CD4-positive, alpha-beta T cell (primary cell): ENCODE results near the gene SFTPB. TPM values are rescaled to one million over a fixed set of nuclear protein-coding genes. Genes with fewer than 3 reads are reported as not detected.

ENCODE experiments used
- ATAC-seq: fragments of 200-7000 bp; cut with Tn5 transposase; one replicate; pipeline ENCODE4 v1.10.0; 2022; ENCODE audit warnings: mild to moderate bottlenecking; ENCODE audit not compliant: poor library complexity
- CTCF ChIA-PET: fragments of 350-600 bp; sonication (Branson Sonifier 250); formaldehyde crosslinking; loops from one replicate; lab custom pipeline; 2021; ENCODE audit warnings: antibody characterized with exemption, inconsistent platforms; lab: Charles Lee
- POLR2A ChIA-PET: fragments of 350-600 bp; sonication (Branson Sonifier 250); formaldehyde crosslinking; loops from one replicate; lab custom pipeline; 2021; ENCODE audit warnings: antibody characterized with exemption, inconsistent platforms; lab: Charles Lee
- DNase-seq, 14 experiments: peaks; one replicate each; pipeline ENCODE4 v3.0.0-alpha.2; 2013 to 2020; ENCODE audit warnings: mixed read lengths in 2 of 14
- H3K27ac ChIP-seq, 2 donors: one replicate each; pipeline versions ENCODE4 v1.5.1 to v1.7.0; 2013; ENCODE audit warnings: low read length in 2 of 2, low read depth in 1 of 2, mild to moderate bottlenecking in 1 of 2
- H3K27me3 ChIP-seq, 2 experiments: 1 replicate in 1 of 2; 2 replicates in 1 of 2; pipeline versions ENCODE4 v1.6.1 to v1.7.0; 2013; ENCODE audit warnings: low read length in 2 of 2, control low read depth in 1 of 2, mild to moderate bottlenecking in 1 of 2, moderate library complexity in 1 of 2; ENCODE audit not compliant: insufficient read depth in 2 of 2, control insufficient read depth in 1 of 2
- H3K36me3 ChIP-seq: one replicate; pipeline ENCODE4 v1.6.1; 2013; ENCODE audit warnings: low read length, control low read depth; ENCODE audit not compliant: insufficient read depth
- H3K4me1 ChIP-seq: one replicate; pipeline ENCODE4 v1.6.1; 2013; ENCODE audit warnings: low read length, control low read depth; ENCODE audit not compliant: insufficient read depth
- H3K4me3 ChIP-seq: one replicate; pipeline ENCODE4 v1.5.1; 2013; ENCODE audit warnings: mild to moderate bottlenecking, low read length, moderate library complexity
- H3K9me3 ChIP-seq, 2 experiments: 1 replicate in 1 of 2; 2 replicates in 1 of 2; pipeline versions ENCODE4 v1.6.1 to v1.7.0; 2013; ENCODE audit warnings: low read length in 2 of 2, mild to moderate bottlenecking in 2 of 2, control low read depth in 1 of 2, moderate library complexity in 1 of 2; ENCODE audit not compliant: control insufficient read depth in 1 of 2, insufficient read depth in 1 of 2
- H3K27ac Mint-ChIP-seq: one replicate; pipeline ENCODE4 v1.8.0; 2020; ENCODE audit warnings: mixed read lengths
- H3K27me3 Mint-ChIP-seq: one replicate; pipeline ENCODE4 v1.8.0; 2021; ENCODE audit warnings: mixed read lengths
- H3K36me3 Mint-ChIP-seq: one replicate; pipeline ENCODE4 v1.8.0; 2021; ENCODE audit warnings: low read depth, mixed read lengths
- H3K4me1 Mint-ChIP-seq: one replicate; pipeline ENCODE4 v1.8.0; 2021; ENCODE audit warnings: low read depth, mixed read lengths
- H3K4me3 Mint-ChIP-seq: one replicate; pipeline ENCODE4 v1.8.0; 2020; ENCODE audit warnings: mild to moderate bottlenecking, mixed read lengths
- H3K9me3 Mint-ChIP-seq: one replicate; pipeline ENCODE4 v1.8.0; 2020; ENCODE audit warnings: mixed read lengths
- intact Hi-C, 2 experiments: fragments of 100-400 bp; cut with DNase I in 1 of 2; cut with micrococcal nuclease in 1 of 2; formaldehyde crosslinking; loops; one replicate each; pipeline versions ENCODE4 v1.15.1 to v1.9.0; 2023 to 2025; cut with DNase I, micrococcal nuclease
- total RNA-seq, 174 experiments: library from RNA in 2 of 174; stranded (reverse) in 2 of 174; gene quantifications; one replicate each; pipeline ENCODE4 v1.2.3 and lab custom pipeline; 2021 to 2026
- TF ChIP-seq, protein P1 (sequence below): fragments of 200-600 bp; IDR thresholded peaks from one replicate; pipeline ENCODE4 v1.8.0; 2022; ENCODE audit warnings: antibody characterized with exemption, mild to moderate bottlenecking

SFTPB gene
- total RNA-seq, 2 experiments from 2014 or later: not detected

DNA sequence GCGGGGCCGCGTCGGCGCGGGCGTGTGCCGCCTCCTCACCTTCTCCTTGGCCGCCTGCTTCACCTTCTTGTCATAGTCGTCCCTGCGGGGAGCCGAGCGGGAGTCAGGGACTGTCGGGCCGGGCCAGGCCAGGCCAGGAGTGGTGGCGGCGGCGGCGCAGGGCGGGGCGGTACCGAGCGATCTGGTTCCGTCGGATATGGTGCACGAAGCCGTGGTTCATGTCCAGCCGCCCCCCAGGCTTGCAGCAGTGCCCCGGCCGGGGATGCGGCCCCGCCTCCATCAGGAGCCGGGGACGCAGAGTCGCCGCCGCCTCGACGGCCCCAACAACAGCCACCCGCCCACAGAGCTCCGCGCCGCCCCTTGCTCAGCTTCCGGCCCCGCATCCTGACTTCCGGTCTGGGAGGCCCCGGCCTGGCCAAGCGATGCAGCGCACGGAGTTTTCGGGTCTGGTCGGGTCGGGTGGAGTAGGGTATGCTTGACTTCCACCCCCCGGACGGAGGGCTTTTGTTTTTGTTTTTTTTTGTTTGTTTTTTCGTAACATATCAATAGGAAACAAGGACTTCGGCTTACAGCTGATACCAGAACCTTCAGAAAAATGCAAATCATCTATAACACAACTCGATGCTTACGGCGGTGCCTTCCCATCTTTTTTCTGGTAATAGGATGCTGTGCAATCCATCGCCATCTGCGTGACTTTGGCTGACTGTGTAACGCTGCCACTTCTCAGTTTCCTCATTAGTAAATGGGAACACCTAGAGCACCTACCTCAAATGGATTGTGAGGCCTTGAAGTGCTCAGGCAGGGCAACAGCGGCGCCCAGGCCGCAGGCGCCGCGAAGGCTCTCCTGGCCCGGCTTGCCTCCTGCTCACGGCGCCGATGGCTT is 56.1 kb downstream of the SFTPB start, which contains the start of gene C2orf68:
TSS of gene C2orf68 (minus strand) at position 362 of the 883 bp plus-strand sequence. CDS start at position 280, 82 bp downstream.
- Mint-ChIP-seq H3K27me3 (no peaks in the 10 kb centered on the region), H3K4me1 (peaks cover 39% of the 10 kb centered on the region), H3K36me3 (peaks cover 50% of the 10 kb centered on the region), H3K9me3 (no peaks in the 10 kb centered on the region), H3K4me3 (peak within 1 kb of the TSS; percentile 95), H3K27ac (peak within 1 kb of the TSS; percentile 86)
- peaks cover 24% of the 10 kb centered on the region for H3K36me3 ChIP-seq
- ChIA-PET POLR2A (interaction anchor here (0.6 to 1.7 kb wide), 17 partner anchors 10 to 829 kb away, joined by 3 to 24 read pairs (median 4); partner anchors contain the start of genes ELMOD3, GGCX, KDM3A and MAT2A), CTCF (interaction anchor here (0.9 to 1.4 kb wide), 4 partner anchors 9 to 73 kb away, joined by 3 to 4 read pairs (median 4); partner anchors contain the start of genes MAT2A, RNF181 and TMEM150A)
- H3K4me3 ChIP-seq: peak within 1 kb of the TSS; percentile 58
- H3K9me3 ChIP-seq: no peaks in the 10 kb centered on the region
- H3K4me1 ChIP-seq: peaks cover 40% of the 10 kb centered on the region
- TF ChIP-seq, protein P1, sequence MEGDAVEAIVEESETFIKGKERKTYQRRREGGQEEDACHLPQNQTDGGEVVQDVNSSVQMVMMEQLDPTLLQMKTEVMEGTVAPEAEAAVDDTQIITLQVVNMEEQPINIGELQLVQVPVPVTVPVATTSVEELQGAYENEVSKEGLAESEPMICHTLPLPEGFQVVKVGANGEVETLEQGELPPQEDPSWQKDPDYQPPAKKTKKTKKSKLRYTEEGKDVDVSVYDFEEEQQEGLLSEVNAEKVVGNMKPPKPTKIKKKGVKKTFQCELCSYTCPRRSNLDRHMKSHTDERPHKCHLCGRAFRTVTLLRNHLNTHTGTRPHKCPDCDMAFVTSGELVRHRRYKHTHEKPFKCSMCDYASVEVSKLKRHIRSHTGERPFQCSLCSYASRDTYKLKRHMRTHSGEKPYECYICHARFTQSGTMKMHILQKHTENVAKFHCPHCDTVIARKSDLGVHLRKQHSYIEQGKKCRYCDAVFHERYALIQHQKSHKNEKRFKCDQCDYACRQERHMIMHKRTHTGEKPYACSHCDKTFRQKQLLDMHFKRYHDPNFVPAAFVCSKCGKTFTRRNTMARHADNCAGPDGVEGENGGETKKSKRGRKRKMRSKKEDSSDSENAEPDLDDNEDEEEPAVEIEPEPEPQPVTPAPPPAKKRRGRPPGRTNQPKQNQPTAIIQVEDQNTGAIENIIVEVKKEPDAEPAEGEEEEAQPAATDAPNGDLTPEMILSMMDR: no peak
- DNase-seq (peak; percentile 59 to 88 (median 79)), ATAC-seq (peak; percentile 52)
- H3K27me3 ChIP-seq: no peaks in the 10 kb centered on the region
- H3K27ac ChIP-seq: peak within 1 kb of the TSS; percentile 74 to 82
- intact Hi-C loops: loop anchor here in 1 of 2 experiments (2.0 kb wide), 1 partner anchor 73 kb away; the partner anchor contains the start of gene MAT2A

DNA sequence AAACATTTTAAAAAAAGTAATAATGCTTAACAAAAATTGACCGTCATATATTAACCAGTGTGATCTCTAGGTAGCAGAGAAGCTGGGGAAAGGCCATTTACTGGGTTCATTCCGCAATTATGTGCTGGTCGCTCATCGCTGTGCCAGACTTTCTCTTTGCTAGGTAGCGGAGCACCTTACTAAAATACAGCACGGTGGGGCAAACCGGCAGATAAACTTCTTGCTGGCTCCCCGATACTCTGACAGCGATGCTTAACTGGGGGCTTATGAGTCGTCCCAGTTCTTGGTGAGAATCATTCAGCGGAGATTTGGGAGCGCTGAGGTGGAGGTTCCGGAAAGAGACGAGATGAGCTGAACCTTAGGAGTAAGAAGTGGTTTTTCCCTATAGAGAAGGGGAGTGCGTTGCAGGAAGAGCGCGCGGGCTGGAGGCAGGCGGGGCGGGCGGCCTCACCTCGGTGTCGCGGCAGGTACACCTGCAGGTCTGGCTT is 56.7 kb downstream of the SFTPB start:
- no peaks in the 10 kb centered on the region for H3K27me3 ChIP-seq
- no peaks in the 10 kb centered on the region for H3K9me3 ChIP-seq
- peak overlapping the region; percentile 58 for H3K4me3 ChIP-seq
- peaks cover 30% of the 10 kb centered on the region for H3K36me3 ChIP-seq
- ChIA-PET CTCF (interaction anchor here (0.9 to 1.4 kb wide), 4 partner anchors 8 to 73 kb away, joined by 3 to 4 read pairs (median 4); partner anchors contain the start of genes MAT2A, RNF181 and TMEM150A), POLR2A (interaction anchor here (0.7 to 1.7 kb wide), 15 partner anchors 9 to 830 kb away, joined by 3 to 24 read pairs (median 5); partner anchors contain the start of genes ELMOD3, KDM3A, MAT2A and RETSAT)
- Mint-ChIP-seq H3K4me3 (peak overlapping the region; percentile 95), H3K27me3 (no peaks in the 10 kb centered on the region), H3K36me3 (peaks cover 50% of the 10 kb centered on the region), H3K4me1 (peaks cover 39% of the 10 kb centered on the region), H3K27ac (peak overlapping the region; percentile 86), H3K9me3 (no peaks in the 10 kb centered on the region)
- H3K27ac ChIP-seq: peak overlapping the region; percentile 44 to 74
- TF ChIP-seq, protein P1: no peak
- peaks cover 37% of the 10 kb centered on the region for H3K4me1 ChIP-seq
- intact Hi-C loops: no loop called here
- no peak for DNase-seq
- peak; percentile 23 for ATAC-seq

Other genes with a start within 250 kb of the SFTPB start
- gene SH2D6, start 249.5 kb downstream of the SFTPB start, total RNA-seq: under 1 TPM in 1 of 2 experiments, not detected in 1; 0.30 TPM
- gene MAT2A, start 129.0 kb downstream of the SFTPB start, total RNA-seq: 100 to 1,000 TPM; 121 to 122 TPM
- 10 to 100 TPM; 22.9 to 27.6 TPM for gene GGCX, start 106.7 kb downstream of the SFTPB start, total RNA-seq
- gene VAMP8, start 90.6 kb downstream of the SFTPB start, total RNA-seq: 10 to 100 TPM; 32.3 to 37.3 TPM
- gene VAMP5, start 83.8 kb downstream of the SFTPB start, total RNA-seq: 10 to 100 TPM; 17.0 to 17.2 TPM
- 10 to 100 TPM; 41.5 to 43.8 TPM for gene RNF181, start 72.5 kb downstream of the SFTPB start, total RNA-seq
- 1 to 10 TPM; 6.6 to 7.0 TPM for gene TMEM150A, start 65.5 kb downstream of the SFTPB start, total RNA-seq
- gene C2orf68, start 56.1 kb downstream of the SFTPB start, total RNA-seq: 10 to 100 TPM; 31.0 to 31.2 TPM
- gene USP39, start 52.0 kb downstream of the SFTPB start, total RNA-seq: 10 to 100 TPM; 48.1 to 51.2 TPM
- gene GNLY, start 26.2 kb upstream of the SFTPB start, total RNA-seq: 10 to 100 TPM; 45.1 TPM
- gene ATOH8, start 85.8 kb upstream of the SFTPB start, total RNA-seq: not detected
- 10 to 100 TPM; 76.7 to 77.8 TPM for gene ST3GAL5, start 220.8 kb upstream of the SFTPB start, total RNA-seq